Femur (tissue), 1 donor: ENCODE measurements around the gene TLR10.
"Not testable (repeated sequence)": the region's sequence is repeated elsewhere in the genome, so short reads cannot be mapped to it uniquely, and the experiment has no call there.

ENCODE experiments used
- DNase-seq: peaks from one replicate; pipeline ENCODE4 v3.0.0-alpha.2; 2017

Gene TLR10

DNA sequence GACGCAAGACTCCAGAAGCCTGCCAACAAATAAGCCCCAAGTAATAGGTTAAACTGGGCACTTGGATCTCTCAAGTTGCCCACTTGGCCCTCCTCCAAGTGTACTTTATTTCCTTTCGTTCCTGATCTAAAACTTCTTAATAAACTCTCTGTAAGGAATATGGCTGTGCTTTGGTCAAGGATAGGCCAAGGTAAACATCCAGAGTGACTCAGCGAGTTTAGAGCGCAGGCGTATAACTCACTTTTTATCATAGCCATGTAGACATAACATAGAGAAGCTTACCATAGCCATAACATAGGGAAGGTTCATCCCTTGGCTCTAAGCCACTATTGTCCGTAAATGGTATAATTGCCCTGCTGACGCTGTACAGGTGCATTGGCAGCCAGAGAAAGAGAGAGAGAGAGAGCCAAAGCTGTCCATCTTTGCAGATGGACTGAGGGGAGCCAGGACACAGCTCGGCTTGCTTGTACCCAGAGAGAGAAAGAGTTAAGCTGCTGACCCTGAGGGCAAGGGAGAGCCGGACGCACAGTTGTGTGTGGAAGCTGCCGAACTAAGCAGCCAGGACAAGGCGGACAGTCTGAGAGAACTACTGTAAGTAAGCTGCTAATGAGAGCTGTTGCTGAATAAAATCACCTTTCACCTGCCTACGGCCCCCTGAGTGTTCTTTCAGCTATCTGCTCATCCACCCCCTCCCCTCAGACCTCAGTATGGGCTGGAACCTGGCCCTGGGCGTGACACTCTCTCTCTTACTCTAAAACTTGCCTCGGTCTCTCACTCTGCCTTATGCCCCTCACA, 20.0 kb upstream of the TLR10 start:
- no peak for DNase-seq

DNA sequence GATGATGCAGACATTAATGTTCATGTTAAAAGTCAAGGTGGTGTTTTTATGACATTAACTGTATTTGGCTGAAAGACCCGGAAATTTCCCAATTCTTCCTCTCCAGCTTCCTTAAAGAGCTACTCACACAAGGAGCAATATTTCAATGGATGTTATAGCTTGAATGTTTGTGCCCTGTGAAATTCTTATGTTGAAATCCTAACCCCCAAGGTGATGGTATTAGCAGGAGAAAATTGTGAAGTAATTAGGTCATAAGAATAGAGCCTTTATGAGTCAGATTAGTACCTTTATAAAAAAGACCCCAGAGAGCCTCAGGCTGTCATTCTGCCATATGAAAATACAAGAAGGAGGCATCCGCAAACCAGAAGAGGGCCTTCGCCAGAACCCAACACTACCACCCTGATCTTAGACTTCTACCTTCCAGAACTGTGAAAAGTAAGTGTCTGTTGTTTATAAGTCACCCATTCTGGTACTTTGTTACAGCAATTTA, 18.2 kb upstream of the TLR10 start:
- DNase-seq = no peak

DNA sequence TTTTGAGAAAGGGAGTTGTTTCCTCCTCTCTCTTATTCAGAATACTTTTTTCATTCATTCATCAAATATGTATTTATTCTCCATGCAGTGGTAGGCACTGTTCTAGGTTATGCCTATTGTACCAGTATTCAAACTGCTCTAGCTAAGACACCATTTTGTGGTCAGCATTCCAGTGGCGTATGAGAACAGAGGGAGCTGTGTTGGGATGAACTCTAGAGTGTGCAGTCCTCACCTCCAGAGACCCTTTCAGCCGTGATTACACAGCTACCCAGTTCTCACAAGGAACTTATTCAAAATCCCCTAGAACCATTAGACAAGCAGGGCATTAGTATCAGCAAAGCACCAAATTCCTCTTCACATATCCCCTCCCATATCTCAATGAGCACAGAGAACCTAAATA, 17.6 kb upstream of the TLR10 start:
- DNase-seq = no peak

DNA sequence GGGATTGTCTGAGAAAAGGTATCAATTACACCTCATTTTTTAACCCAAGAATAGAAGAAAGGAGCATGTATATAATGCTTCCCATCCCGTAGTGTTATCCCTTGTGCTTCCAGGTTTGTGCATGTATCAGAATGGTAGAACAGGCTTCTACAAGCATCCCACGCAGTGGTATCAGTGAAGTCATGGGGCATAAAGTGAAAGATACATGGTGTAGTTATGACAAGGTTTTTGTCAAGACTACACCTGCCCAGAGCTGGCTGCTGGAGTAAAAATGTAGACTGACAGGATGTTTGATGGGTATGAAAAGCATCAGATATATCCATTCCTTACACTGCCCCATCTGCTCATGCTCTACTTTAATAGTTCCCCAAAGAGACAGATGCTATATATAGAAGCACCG, 12.3 kb upstream of the TLR10 start:
- DNase-seq = no peak

DNA sequence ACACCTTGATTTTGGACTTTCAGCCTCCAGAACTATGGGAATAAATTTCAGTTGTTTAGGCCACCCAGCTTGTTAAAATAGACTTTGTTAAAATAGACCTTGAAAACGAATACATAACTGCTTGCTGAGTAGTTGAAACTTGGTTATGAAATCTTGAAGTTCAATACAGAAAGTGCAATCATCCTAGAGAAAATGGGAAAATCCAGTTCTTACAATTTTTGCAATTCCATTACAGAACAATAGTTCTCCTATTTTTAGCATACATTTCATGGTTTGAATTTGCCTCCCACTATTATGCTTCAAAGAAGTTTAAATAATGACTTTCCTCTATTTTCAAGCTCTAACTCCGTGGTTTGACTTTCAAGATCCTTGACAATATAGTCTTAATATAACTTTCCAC, 11.3 kb upstream of the TLR10 start:
- DNase-seq = no peak

DNA sequence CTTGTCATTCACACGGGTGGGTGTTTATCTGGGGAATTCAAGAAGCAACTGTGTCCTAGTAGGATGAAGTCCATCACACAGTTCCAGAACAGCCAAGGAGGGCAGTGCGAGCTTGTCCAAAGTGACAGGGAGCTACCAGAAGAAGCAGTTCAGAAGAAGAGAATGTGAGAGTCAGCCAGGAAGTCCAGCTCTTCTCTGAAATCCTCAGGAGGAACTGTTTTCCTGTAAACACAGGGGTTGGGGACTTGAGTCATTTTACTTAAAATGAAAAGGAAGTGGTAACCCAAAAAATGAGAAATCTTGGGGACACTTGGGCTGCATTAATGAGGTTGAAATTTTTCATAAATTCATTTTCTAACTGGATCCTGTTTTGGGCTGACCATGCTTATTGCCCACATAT, 8.2 kb upstream of the TLR10 start:
- no peak for DNase-seq

DNA sequence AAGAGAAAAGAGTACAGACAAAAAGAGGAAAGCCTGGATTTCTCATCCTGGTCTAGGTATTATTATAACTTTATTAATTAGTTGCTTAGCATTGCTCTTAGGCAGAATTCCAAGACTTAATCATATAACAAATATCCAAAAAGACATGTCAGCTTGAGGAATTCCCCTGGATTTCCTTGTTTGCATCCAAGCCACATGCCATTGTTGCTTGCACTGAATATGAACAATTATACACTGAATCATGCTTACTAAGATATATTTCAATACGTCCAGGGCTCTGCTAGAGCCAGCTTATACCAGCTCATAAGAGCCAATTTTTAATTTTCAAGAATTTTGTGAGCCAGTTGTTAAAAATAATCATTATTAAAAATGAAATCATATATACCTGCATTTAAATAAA, 5.5 kb upstream of the TLR10 start:
- DNase-seq = no peak

DNA sequence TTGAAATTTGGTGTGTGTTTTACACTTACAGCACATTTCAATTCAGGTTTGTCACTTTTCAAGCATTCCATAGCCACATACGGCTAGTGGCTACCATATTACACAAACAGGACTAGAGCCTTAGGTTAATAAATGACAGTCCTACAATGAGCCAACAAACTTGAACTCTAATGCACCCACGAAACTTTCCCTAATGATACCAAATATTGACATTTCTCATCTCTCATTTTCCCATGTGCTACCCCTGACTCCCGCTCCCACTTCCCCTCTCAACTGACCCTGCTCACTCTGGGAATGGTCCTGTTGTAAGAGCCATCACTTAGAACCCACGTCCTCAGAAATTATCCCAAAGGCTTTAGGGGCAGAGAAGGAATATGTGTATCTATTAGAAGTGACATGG, 4.9 kb upstream of the TLR10 start:
- no peak for DNase-seq

DNA sequence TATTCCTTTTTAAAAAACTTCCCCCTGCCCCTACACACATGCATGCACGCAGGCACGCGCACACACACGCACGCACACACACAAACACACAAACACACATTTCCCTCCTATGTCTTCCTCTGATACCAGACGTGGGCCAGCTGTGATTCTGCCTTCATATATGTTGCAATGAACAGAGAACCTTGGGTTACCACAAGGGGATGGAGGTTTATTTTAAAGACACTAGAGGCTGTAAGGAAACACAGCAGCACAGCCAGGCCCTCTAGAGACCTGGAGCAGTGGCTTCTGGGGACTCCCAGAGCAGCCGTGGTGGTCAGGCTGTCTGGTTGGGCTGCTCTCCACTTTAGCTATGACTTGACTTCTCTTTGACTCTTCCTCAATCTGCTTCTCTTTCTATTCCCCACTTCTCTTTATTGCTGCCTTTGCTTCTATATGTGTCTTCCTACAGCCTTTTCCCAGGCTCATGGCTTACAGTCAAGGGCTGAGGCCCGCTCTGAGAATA, 3.2 kb upstream of the TLR10 start:
- no peak for DNase-seq

DNA sequence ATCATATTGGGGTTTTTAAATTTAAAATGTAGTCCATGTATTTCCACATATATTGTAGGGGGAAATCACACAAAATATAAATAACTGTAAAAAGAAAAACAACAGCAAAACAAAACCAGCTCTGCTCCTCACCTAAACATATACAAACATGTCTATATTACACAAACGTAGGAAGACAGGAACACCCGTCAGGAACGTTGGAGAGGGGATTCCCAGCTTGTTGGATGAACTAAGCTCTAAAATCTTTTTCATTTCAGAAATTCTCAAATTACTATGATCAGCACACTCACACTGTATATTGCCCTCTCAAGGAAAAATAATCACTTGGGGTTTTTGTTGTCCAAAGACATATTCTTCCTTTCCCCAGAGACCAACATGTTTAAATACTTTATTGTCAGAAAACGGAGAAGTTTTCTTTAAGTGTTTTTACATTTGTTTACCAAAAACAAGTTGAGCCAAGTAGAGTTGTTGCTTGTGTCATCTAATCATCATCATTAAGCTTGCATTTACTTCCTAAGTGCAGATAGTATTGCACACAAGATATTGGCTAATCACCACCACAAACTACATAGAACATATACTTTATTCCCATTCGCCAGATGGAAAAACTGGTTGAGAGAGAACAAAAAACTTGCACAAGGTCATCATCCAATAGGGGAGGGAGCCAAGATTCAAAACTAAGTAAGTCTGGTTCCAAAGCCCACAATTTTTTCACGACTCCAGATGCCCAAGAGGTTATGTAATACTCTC, 2.4 kb upstream of the TLR10 start:
- DNase-seq = no peak

DNA sequence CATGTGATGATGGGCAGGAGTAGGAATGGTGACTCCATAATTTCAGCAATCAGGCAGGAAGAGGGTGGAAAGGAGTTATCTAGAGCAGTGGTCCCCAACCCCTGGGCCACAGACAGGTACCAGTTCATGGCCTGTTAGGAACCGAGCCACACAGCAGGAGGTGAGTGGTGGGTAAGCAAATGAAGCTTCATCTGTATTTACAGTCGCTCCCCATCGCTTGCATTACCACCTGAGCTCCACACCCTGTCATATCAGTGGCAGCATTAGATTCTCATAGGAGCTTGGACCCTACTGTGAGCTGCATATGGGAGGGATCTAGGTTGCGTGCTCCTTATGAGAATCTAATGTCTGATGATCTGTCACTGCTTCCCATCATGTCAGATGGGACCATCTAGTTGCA, 1.4 kb upstream of the TLR10 start:
- DNase-seq = no peak

DNA sequence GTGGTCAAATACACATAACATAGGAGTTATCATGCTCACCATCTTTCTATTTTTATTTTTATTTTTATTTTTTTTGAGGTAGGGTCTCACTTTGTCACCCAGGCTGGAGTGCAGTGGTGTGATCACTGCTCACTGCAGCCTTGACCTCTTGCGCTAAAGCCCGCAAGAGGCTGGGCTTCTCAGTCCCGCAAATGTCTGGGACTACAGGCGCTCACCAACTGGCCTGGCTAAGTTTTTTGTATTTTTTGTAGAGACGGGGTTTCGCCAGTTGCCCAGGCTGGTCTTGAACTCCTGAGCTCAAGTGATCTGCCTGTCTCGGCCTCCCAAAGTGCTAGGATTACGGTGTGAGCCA, 295 bp upstream of the TLR10 start:
- no peak for DNase-seq

DNA sequence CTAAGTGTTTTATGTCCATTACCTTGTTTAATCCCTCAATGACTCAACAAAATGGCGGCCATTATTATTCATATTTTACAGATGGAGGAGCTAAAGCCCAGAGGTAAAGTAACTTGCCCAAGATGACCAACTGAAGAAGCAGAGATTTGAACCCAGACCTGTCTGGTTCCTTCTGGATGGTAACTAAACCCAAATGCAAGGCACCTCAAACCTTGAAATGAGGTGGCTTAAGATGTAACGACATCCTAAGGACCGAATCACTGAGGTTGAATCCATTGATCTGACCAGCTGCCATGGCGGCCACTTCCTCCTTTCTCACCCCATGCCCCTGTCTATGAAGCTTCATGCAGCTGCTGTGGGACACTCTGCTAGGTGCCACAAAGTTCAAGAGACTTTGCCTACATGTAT, 932 bp downstream of the TLR10 start:
- DNase-seq = no peak

DNA sequence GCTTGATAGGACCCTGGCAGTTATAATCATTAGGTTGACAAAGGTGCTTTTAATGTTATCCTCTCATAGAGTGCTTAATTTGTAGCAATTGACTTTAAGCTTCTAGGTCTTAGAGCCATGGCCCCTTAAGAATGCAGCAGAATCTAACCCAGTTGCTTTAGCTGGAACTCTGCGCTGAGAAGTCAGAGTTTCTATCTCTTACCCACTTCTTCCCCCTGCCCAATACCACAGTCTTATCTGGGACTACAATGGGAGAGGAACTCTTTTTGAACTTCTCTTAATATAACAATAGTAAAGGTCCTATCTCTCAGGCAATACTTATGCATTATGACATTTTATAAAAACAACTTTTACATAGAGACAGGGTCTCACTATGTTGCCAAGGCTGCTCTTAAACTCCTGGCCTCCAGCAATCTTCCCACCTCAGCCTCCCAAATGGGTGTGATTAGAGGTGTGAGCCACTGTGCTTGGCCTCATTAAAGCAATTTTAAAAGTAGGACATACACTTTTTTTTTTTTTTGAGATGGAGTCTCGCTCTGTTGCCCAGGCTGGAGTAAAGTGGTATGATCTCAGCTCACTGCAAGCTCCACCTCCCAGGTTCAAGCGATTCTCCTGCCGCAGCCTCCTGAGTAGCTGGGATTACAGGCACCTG, 1.8 kb downstream of the TLR10 start:
- no peak for DNase-seq

DNA sequence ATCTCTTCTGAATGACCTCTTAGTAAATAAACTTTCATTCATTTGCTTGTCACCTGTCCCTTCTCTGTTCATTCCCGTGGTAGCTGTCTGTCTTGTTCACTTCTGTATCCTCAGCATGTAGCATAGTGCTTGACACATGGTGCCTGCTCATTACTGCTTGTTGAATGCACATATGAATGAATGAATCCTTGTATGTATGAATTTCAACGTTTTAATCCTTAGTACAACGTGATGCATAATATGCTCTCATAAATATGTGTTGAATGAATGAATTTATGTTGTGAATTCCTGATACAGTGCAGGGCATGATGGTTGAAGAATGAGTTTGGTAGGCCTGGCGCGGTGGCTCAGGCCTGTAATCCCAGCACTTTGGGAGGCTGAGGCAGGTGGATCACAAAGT, 3.0 kb downstream of the TLR10 start:
- DNase-seq = no peak

DNA sequence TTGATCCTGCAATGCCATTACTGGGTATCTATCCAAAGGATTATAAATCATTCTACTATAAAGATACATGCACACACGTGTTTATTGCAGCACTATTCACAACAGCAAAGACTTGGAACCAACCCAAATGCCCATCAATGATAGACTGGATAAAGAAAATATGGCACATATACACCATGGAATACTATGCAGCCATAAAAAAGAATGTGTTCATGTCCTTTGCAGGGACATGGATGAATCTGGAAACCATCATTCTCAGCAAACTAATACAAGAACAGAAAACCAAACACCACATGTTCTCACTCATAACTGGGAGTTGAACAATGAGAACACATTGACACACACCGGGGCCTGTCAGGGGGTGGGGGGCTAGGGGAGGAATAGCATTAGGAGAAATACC, 4.9 kb downstream of the TLR10 start:
- not testable (repeated sequence) for DNase-seq

DNA sequence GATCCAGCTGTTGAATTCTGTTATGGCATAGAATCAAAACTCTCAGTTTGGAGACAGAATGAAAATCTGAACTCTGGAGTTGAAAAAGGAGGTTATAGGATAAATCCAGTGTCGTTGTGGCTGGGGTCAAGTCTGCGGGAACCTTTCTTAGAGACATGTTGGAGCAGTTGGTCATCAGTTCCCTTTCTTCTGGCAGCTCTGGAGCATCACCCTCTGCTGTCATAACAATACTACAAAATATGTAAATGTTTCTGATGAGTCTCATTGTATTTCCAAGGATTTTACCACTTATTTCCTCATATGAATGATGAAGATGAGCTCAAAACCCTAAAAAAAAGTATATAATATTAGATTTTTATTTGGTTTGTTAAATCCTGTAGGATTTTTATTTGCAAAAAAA, 7.5 kb downstream of the TLR10 start:
- no peak for DNase-seq

DNA sequence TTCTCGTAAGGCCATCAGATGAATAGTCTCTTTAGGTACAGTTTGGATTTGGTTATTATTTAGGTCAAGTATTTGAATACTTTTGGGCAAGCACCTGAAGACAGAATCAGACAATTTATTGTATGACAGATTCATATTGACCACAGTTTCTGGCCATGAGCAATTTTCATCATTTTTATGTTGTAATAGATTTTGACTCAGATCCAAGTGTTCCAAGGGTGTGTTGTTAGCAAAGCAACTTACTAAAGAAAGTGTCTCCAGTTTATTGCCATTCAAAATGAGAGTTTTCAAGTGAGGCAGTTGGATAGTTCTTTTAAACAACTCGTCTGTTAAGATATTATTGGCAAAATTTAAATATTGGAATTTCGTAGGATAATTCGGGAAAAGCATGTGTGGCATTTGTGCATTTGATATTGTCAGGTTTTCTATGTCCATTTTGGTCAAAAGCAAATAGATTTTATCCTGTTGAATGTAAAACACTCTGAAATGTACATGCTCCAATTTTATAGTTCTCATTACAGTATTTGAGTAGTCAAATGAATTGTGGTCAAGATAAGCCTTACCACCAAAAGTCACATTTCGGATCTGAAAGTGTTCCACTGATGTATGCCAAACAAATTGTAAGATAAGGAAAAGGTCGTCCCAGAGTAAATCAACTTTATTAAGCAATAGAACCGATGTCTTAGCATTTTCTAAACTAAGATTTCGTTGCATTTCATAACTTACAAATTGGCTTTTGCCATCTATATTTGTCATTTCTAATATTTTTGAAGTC, 8.4 kb downstream of the TLR10 start:
- no peak for DNase-seq

DNA sequence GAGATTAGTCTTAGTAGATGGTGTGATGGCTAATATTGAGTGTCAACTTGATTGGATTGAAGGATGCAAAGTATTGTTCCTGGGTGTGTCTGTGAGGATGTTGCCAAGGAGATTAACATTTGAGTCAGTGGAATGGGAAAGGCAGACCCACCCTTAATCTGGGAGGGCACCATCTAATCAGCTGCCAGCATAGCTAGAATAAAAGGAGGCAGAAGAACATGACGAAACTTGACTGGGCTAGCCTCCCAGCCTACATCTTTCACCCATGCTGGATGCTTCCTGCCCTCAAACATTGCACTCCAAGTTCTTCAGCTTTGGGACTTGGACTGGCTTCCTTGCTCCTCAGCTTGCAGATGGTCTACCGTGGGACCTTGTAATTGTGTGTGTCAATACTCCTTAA, 12.5 kb downstream of the TLR10 start:
- not testable (repeated sequence) for DNase-seq

DNA sequence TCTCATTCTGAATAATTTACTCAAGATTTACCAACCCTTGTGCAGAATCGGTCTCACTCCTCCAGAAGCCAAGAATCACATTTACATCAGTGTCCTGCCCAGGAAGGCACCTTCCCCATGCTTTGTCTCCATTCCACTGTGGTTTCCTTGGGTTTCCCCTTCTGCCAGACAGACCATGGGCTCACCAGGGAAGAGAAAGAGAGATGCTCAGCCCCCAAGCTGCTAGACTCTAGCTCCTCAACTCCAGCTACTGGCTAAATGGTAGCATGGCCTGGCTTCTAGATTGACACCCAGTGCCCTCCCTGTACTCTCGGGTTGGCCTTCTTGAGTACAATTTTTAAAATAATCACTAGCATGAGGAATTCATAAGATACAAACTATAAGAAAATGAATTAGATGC, 12.9 kb downstream of the TLR10 start:
- DNase-seq = no peak

DNA sequence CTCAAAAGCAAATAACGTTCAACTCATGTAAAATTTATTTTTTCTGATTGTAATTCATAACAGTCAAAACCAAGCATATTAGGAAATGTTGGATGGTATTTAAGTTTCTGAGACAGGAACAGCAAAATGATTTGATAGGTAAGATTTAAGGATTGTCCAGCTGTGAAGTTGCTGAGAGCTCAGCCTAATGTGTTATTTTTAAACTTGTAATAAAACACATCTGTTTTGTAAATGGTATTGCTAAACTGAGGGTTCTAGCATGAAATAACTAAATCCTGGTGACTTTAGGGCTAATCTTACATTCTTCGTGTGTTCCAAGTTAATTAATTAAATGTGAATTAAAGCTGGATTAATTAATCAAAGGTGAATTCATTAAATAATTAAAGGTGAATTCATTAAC, 13.3 kb downstream of the TLR10 start:
- no peak for DNase-seq

DNA sequence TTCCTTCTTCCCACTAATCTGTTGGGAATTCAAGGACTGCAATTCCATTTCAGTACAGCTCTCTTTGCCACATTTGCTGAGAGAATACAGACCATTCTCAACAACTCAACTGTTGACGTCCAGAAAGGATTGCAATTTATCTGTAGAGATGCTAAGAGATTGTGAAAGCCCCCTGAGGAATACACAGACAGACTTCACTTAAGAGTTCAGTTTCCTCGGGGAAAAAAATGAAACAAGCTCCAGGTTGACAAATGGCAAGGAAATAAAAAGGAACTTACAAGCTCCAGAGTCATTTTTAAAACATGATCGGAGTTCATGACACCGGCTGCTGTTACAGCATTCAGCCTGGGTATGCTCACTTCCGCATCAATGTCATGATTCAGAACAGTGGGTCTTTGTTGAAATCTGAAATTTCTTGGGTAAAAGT, 13.8 kb downstream of the TLR10 start:
- no peak for DNase-seq

DNA sequence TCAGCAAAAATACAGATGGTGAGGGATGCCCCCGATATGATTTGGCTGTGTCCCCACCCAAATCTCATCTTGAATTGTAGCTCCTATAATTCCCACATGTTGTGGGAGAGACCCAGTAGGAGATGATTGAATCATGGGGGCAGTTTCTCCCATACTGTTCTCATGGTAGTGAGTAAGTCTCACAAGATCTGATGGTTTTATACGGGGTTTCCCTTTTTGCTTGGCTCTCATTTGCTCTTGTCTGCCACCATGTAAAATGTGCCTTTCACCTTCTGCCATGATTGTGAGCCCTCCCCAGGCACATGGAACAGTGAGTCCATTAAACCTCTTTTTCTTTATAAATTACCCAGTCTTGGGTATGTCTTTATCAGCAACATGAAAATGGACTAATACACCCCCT, 15.8 kb downstream of the TLR10 start:
- not testable (repeated sequence) for DNase-seq
